Upper lobe of right lung (tissue), 1 donor: ENCODE results near the gene SNX33. TPM values are rescaled to one million over a fixed set of nuclear protein-coding genes. Genes with fewer than 3 reads are reported as not detected.
A peak's percentile ranks its signal among the peaks of the same experiment; 100 is the strongest.

Experiments
- ATAC-seq: fragments of 200-7000 bp; cut with Tn5 transposase; one replicate; pipeline ENCODE4 v1.9.1; 2020; ENCODE audit warnings: mild to moderate bottlenecking, moderate library complexity
- DNase-seq: peaks from one replicate; pipeline ENCODE4 v3.0.0-alpha.2; 2020
- H3K27ac ChIP-seq: fragments of 200-600 bp; one replicate; pipeline ENCODE4 v1.8.0; 2022
- H3K27me3 ChIP-seq: fragments of 200-600 bp; one replicate; pipeline ENCODE4 v1.8.0; 2022; ENCODE audit warnings: mild to moderate bottlenecking
- H3K36me3 ChIP-seq: fragments of 200-600 bp; one replicate; pipeline ENCODE4 v1.8.0; 2022
- H3K4me1 ChIP-seq: fragments of 200-600 bp; one replicate; pipeline ENCODE4 v1.8.0; 2022
- H3K4me3 ChIP-seq: fragments of 200-600 bp; one replicate; pipeline ENCODE4 v1.8.0; 2022; ENCODE audit warnings: mild to moderate bottlenecking
- H3K9me3 ChIP-seq: fragments of 200-600 bp; one replicate; pipeline ENCODE4 v1.8.0; 2022
- intact Hi-C: fragments of 100-400 bp; cut with DNase I; formaldehyde crosslinking; loops from one replicate; pipeline ENCODE4 v1.11.0; 2022
- total RNA-seq: library from RNA; stranded (reverse); fragmentation: NEBNext Ultra II Directional; extraction: Animal tissue kit (Norgen Biotek cat#: 25700); gene quantifications from one replicate; pipeline ENCODE4 v1.2.1, GENCODE V29; 2021
- TF ChIP-seq, protein P1 (sequence below): fragments of 200-600 bp; IDR thresholded peaks from one replicate; pipeline ENCODE4 v1.8.0; 2022; ENCODE audit warnings: antibody characterized with exemption
- donor health status: DM: no; HTN: yes; CAD: no; lungs with severe emphysema.

SNX33 gene
- total RNA-seq, 1 donor from 2014 or later = 31.0 TPM

DNA sequence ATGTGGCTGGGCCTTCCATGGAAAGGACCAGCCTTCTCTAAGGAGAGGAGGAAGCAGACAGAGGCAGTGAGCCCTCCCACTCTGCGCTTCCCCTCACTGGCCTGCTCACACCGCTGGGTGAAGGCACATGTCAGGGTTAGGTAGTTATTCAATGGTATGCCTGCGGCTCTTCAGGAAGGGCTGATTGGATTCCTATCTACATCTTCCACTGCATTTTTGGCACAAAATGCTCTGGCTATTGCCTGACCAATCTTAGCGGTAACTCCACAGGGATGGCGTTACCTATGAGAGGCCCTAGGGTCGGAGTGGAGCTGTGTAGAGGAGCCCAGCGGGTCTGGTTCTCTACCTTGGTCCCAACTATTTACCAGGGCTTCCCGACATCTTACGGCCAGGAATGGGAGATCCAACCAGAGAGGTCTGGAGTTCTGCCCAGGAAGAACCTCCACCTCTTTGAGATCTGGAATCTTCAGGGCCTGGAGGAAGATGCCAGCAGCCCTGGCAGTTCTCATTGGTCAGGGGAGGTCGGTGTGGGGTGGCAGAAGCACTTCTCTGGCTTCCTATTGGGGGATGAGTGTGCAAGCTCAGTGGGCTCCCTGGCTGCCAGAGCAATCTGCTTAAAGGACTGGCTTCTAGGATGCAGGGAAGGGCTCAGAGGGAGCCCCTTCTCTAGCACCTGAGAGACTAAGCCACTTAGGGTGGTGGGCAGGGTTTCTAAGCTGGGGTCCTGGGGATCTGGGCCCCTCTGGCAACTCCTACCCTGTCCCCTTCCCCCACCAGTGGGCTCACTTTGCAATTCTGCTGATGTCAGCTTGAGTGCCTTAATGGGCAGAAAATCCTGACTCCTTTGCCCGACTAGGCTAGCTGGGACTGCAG lies 24.3 kb downstream of the SNX33 start:
- no peaks in the 10 kb centered on the region for H3K9me3 ChIP-seq
- ATAC-seq (no peak), DNase-seq (no peak)
- no peaks in the 10 kb centered on the region for H3K36me3 ChIP-seq
- peak overlapping the region; percentile 24 for H3K27ac ChIP-seq
- no peaks in the 10 kb centered on the region for H3K27me3 ChIP-seq
- TF ChIP-seq, protein P1, sequence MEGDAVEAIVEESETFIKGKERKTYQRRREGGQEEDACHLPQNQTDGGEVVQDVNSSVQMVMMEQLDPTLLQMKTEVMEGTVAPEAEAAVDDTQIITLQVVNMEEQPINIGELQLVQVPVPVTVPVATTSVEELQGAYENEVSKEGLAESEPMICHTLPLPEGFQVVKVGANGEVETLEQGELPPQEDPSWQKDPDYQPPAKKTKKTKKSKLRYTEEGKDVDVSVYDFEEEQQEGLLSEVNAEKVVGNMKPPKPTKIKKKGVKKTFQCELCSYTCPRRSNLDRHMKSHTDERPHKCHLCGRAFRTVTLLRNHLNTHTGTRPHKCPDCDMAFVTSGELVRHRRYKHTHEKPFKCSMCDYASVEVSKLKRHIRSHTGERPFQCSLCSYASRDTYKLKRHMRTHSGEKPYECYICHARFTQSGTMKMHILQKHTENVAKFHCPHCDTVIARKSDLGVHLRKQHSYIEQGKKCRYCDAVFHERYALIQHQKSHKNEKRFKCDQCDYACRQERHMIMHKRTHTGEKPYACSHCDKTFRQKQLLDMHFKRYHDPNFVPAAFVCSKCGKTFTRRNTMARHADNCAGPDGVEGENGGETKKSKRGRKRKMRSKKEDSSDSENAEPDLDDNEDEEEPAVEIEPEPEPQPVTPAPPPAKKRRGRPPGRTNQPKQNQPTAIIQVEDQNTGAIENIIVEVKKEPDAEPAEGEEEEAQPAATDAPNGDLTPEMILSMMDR = no peak
- intact Hi-C loops = no loop called here
- H3K4me3 ChIP-seq = no peak overlapping the region
- H3K4me1 ChIP-seq = peaks cover 34% of the 10 kb centered on the region

DNA sequence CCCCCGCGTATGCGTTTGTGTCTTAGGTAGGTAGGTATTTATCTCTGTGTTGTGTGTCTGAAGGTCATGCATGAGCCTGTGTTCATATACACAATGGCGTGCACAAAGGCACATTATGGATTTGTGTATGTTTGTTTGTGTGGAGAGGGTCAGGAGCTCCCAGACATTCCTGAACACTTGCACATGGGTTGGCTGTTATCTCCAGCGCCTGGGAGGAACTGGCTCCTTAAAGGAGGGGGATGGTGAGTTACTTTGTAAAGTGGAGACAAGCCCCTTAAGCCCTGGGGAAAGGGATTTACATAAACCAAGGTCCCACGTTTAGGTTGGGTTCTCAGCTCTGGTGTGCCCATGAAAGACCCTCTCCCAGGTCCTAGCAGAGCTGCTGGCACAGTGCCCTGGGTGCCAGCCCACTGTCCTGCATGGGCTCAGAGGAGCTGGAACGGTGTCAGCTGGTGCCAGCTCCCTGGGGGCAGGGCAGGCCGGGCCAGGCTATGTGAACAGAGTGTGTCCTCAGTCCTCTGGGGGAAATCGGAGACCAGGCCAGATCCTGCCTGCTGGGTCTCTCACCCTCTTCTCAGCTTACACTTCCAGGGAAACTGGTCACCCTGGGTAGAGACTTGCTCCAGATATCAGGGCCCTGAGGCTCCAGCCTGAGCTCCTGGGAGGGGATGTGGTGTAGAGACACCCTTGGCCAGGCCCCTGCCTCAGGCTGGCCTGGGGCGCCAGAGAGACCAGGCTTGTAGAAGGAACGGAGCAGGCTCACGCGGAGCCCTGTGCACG lies 25.1 kb downstream of the SNX33 start:
- no peak overlapping the region for H3K4me3 ChIP-seq
- H3K27ac ChIP-seq = peak overlapping the region; percentile 71
- DNase-seq = no peak
- intact Hi-C loops = no loop called here
- H3K9me3 ChIP-seq = no peaks in the 10 kb centered on the region
- TF ChIP-seq, protein P1 = no peak
- H3K27me3 ChIP-seq = no peaks in the 10 kb centered on the region
- no peaks in the 10 kb centered on the region for H3K36me3 ChIP-seq
- ATAC-seq = peak; percentile 45
- H3K4me1 ChIP-seq = peaks cover 25% of the 10 kb centered on the region

DNA sequence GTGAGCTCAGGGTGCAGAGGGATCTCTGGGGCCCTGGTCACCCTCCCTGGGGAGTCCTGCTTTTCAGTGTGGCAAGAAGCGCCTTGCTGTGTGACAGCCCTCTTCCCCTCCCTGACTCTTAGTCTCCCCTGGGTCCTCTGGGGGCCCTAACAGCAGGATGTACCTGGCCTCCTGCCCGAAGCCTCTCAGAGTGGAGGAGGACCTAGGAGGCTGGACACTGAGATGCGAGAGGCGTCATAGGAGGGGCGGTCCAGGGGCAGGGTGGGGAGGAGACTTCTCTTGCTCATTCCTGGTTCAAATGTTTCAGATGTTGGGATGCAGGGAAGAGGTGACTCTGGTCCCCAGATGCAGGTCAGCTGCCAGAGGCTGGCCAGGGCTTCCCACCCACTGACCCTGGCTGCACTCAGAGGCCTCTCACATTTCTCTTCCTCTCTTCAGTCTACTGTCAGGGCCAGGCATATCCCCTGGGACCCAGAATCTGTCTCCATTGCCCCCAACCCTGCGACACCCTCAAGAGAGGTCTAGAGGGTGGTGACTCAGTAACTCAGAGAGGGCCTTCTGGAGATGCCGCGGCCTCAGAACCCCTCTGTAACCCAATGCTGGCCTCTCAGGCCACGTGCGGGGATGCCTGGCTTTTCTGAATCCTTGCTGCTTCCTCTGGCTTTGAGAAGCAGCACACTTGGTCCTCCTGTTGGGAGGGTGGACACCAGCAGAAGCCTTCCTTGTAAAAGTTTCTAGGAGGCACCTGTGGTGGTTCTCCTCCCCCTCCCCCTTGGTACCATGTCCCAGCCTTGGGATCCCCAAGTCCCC lies 25.9 kb downstream of the SNX33 start:
- intact Hi-C loops = no loop called here

DNA sequence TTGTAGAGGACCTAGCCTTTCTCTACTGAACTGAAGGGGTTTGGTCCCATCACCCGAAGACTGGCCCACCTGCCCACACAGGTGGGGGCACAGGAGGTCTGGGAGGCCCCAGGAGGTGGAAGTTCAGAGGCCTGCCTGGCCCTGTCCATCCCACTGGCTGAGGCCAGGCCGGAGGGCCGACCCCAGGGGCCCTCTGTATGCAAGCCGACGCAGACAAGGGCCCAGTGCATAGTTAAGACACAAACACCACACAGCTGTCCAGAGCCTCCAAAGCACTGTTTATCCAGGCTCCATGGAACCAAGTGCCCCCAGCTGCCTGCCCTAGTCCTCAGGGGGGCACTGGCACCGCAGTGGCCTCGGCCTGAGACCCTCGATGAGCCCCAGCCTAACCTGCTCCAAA lies 26.7 kb downstream of the SNX33 start:
- no peaks in the 10 kb centered on the region for H3K9me3 ChIP-seq
- no peak overlapping the region for H3K4me3 ChIP-seq
- ATAC-seq (no peak), DNase-seq (no peak)
- H3K27ac ChIP-seq = no peak overlapping the region
- intact Hi-C loops = no loop called here
- H3K4me1 ChIP-seq = peaks cover 24% of the 10 kb centered on the region
- TF ChIP-seq, protein P1 = no peak
- H3K36me3 ChIP-seq = no peaks in the 10 kb centered on the region
- no peaks in the 10 kb centered on the region for H3K27me3 ChIP-seq

More for the DNA sequence above, 25.9 kb downstream of the SNX33 start:
- TF ChIP-seq, protein P1 = no peak
- H3K27me3 ChIP-seq = no peaks in the 10 kb centered on the region
- H3K4me1 ChIP-seq = peaks cover 24% of the 10 kb centered on the region
- H3K4me3 ChIP-seq = no peak overlapping the region
- DNase-seq (peak; percentile 81), ATAC-seq (peak; percentile 64)
- peak overlapping the region; percentile 71 for H3K27ac ChIP-seq
- no peaks in the 10 kb centered on the region for H3K9me3 ChIP-seq
- no peaks in the 10 kb centered on the region for H3K36me3 ChIP-seq

DNA sequence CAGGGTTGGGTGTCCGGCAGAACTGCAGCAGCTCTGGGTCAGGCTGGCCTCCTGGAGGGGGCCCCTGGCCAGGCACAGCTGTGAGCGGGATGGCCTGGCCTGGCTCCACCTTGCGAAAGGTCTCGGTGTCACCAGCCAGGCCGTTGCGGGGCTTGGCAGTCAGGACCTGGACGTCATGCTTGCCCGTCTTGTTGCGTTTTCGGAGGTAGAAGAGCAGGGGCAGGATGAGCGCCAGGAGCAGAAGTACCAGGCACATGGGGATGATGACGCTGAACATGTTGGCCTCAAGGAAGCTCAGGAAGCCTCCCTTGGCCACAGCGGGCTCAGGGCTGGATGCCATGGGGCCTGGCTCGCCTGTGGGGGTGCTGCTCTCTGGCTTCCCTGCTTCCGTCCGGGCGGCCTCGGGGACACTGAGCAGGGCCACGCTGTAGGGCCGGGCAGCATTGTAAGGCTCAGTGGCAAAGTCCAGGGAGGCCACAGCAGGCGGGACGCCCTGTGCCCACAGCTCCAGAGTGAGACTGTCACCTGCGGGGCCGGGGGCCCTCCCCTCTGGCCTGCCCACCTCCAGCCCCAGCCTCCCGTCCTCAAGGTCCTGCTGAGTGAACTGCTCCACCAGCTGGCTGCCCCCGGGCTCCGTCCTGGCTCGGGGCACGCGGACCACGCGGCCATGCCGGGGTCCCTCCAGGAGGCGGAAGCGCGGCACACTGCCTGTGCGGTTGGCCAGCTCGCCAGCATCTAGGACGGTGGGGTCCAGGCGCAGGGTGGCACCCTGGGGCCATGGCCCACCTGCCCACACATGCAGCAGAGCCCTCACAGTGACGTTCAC lies 28.1 kb downstream of the SNX33 start:
- TF ChIP-seq, protein P1 = no peak
- Histone ChIP-seq H3K27me3 (no peaks in the 10 kb centered on the region), H3K4me1 (peaks cover 24% of the 10 kb centered on the region), H3K27ac (peak overlapping the region; percentile 51), H3K4me3 (no peak overlapping the region), H3K36me3 (no peaks in the 10 kb centered on the region), H3K9me3 (no peaks in the 10 kb centered on the region)
- intact Hi-C loops = no loop called here
- DNase-seq = no peak
- ATAC-seq = no peak
